Measurements from ENCODE around the gene WFS1. TPM values are rescaled to one million over a fixed set of nuclear protein-coding genes. Genes with fewer than 3 reads are reported as not detected.

WFS1 gene
- total and polyA plus RNA-seq, 2 of the 4 experiments (the other 2 are of a cell fraction): 9.7 to 42.4 TPM

GRCh38 chr4:6281436-6282313 is 12.0 kb downstream of the WFS1 start:
- H3K9me1 ChIP-seq (ENCODE audit: insufficient read depth, low read length): peaks cover 15% of the 10 kb centered on the region
- no peaks in the 10 kb centered on the region for H3K9me3 ChIP-seq (ENCODE audit: control insufficient read depth, insufficient read depth, low read length)
- no peak overlapping the region for H2BK15ac ChIP-seq (ENCODE audit: low read depth, low read length)
- peaks cover 30% of the 10 kb centered on the region for H3K4me1 ChIP-seq (ENCODE audit: control insufficient read depth, insufficient read depth, low read length)
- peaks cover 59% of the 10 kb centered on the region for H4K20me1 ChIP-seq (ENCODE audit: insufficient read depth, low read length)
- no peak overlapping the region; the same call in 1 of the 2 replicates for H2BK20ac ChIP-seq (ENCODE audit: low read depth, low read length)
- intact Hi-C loops (cut with micrococcal nuclease) (no loop called here), in situ Hi-C loops (cut with MboI; ENCODE audit: low sequenced_read_pairs) (no loop called here), dilution Hi-C loops (cut with HindIII; ENCODE audit: low sequenced_read_pairs, unreplicated experiment) (no loop called here)
- no peak overlapping the region; the same call in 1 of the 2 replicates for H3K4me2 ChIP-seq (ENCODE audit: low read depth, low read length)
- no peak overlapping the region for H4K5ac ChIP-seq (ENCODE audit: low read depth, low read length)
- H3K27me3 ChIP-seq (ENCODE audit: control insufficient read depth, insufficient read depth, low read length): no peaks in the 10 kb centered on the region
- H4K8ac ChIP-seq (ENCODE audit: low read depth in 2 of 2, low read length in 2 of 2): no peak overlapping the region
- BruUV-seq (replicated peaks): no TSS peak
- no peak overlapping the region for H3K14ac ChIP-seq (replicated peaks; ENCODE audit: low read depth, low read length)
- H2AFZ ChIP-seq (replicated peaks; ENCODE audit: low read length, poor library complexity): no peak overlapping the region
- POLR2A ChIA-PET (ENCODE audit: unreplicated experiment): no interaction called here
- H3K23ac ChIP-seq (ENCODE audit: low read depth, low read length): no peak overlapping the region; the same call in 1 of the 2 replicates
- H2BK120ac ChIP-seq (ENCODE audit: low read depth, low read length): 0 out of 2 replicates have a peak overlapping the region, but pooled peaks have one; percentile 3
- peak overlapping the region; percentile 71 for H2AK9ac ChIP-seq (replicated peaks; ENCODE audit: low read depth, low read length, poor library complexity)
- CTCF ChIA-PET: interaction anchor here (0.6 kb wide), 1 partner anchor 380 kb away, joined by 3 read pairs; no protein-coding TSS in a partner anchor
- ATAC-seq (ENCODE audit: low read depth): peak; percentile 4; the same call in 1 of the 2 replicates
- H2BK5ac ChIP-seq (ENCODE audit: low read depth, low read length, poor library complexity, severe bottlenecking): no peak overlapping the region
- peaks cover 44% of the 10 kb centered on the region for H3K36me3 ChIP-seq (ENCODE audit: control insufficient read depth, insufficient read depth, low read length)
- H2AK5ac ChIP-seq (ENCODE audit: low read depth, low read length): no peak overlapping the region; the same call in 1 of the 2 replicates
- no peak overlapping the region for H3K4me3 ChIP-seq (ENCODE audit: insufficient read depth, low read depth, low read length)
- no peak overlapping the region for H3K9ac ChIP-seq (ENCODE audit: low read depth, low read length)
- H3K27ac ChIP-seq (ENCODE audit: insufficient read depth, low read length): no peak overlapping the region; the same call in 1 of the 2 replicates
- no peak for DNase-seq
- peaks cover 2 to 38% of the 10 kb centered on the region in 2 experiments; a peak in 3 of 4 replicates for H3K79me1 ChIP-seq (ENCODE audit: low read depth in 1 of 2, low read length in 2 of 2)
- H4K91ac ChIP-seq (ENCODE audit: insufficient read depth, low read depth, low read length): peak overlapping the region; percentile 0; the same call in 1 of the 2 replicates
- H3K18ac ChIP-seq (ENCODE audit: low read depth, low read length): no peak overlapping the region
- WGBS, 2 experiments (ENCODE audit: extremely low coverage in 2 of 2, insufficient read length in 1 of 2): 80% methylated on average over 12 of the region's 20 CpGs; no CpG with 5 or more reads in 1 of the 2 experiments
- TF ChIP-seq USF2 (IDR thresholded peaks at IDR 0.05; ENCODE audit: low read depth, low read length) (no peak), MXI1 (IDR thresholded peaks at IDR 0.05; ENCODE audit: borderline replicate concordance, low read depth, low read length) (no peak), FOS (IDR thresholded peaks at IDR 0.05; ENCODE audit: low read depth, low read length) (no peak), RCOR1 (IDR thresholded peaks at IDR 0.05; ENCODE audit: insufficient replicate concordance, low read length) (no peak), MAFK (IDR thresholded peaks at IDR 0.05; ENCODE audit: low read depth, low read length) (no peak), CTCF (conservative IDR thresholded peaks at IDR 0.05; ENCODE audit: low read depth, low read length) (no peak), RFX5 (IDR thresholded peaks at IDR 0.05; ENCODE audit: low read depth, low read length) (no peak), CHD1 (IDR thresholded peaks at IDR 0.05; ENCODE audit: low read depth, low read length) (no peak), MAZ (IDR thresholded peaks at IDR 0.05; ENCODE audit: borderline replicate concordance, low read depth, low read length) (no peak)
- no peak overlapping the region; the same call in 1 of the 2 replicates for H3K56ac ChIP-seq (ENCODE audit: extremely low read depth, insufficient read depth, low read length)
- peak overlapping the region; percentile 20; the same call in 1 of the 2 replicates for H3K4ac ChIP-seq (ENCODE audit: low read depth, low read length)

Measured in IMR-90 (cell line).